WTC11 (cell line): ENCODE measurements around the gene PHC3. TPM values are rescaled to one million over a fixed set of nuclear protein-coding genes. Genes with fewer than 3 reads are reported as not detected.

Experiments used
- ATAC-seq: fragments of 200-7000 bp; cut with Tn5 transposase; 2 replicates; pipeline ENCODE4 v1.10.0; 2021; ENCODE audit warnings: mild to moderate bottlenecking, moderate library complexity
- CTCF ChIA-PET: fragments of 300-600 bp; sonication (Branson Sonifier 250); formaldehyde crosslinking; loops from one replicate; lab custom pipeline; 2021; ENCODE audit warnings: antibody characterized with exemption; lab: Charles Lee
- POLR2A ChIA-PET: fragments of 350-600 bp; sonication (Branson Sonifier 250); formaldehyde crosslinking; loops from one replicate; lab custom pipeline; 2021; ENCODE audit warnings: antibody characterized with exemption; lab: Charles Lee
- DNase-seq: peaks from one replicate; pipeline ENCODE4 v3.0.0; 2021; ENCODE audit warnings: low spot score
- H3K27ac Mint-ChIP-seq: 2 replicates; pipeline ENCODE4 v1.8.0; 2021; ENCODE audit warnings: mixed read lengths
- H3K27me3 Mint-ChIP-seq: 2 replicates; pipeline ENCODE4 v1.8.0; 2021; ENCODE audit warnings: low read depth, mild to moderate bottlenecking, moderate library complexity, mixed read lengths
- H3K36me3 Mint-ChIP-seq: 2 replicates; pipeline ENCODE4 v1.8.0; 2021; ENCODE audit warnings: mixed read lengths
- H3K4me1 Mint-ChIP-seq: 2 replicates; pipeline ENCODE4 v1.8.0; 2022; ENCODE audit warnings: mixed read lengths
- H3K4me3 Mint-ChIP-seq: 2 replicates; pipeline ENCODE4 v1.8.0; 2021; ENCODE audit warnings: mild to moderate bottlenecking, moderate library complexity, mixed read lengths
- H3K9me3 Mint-ChIP-seq: 2 replicates; pipeline ENCODE4 v1.8.0; 2021; ENCODE audit warnings: mixed read lengths
- CREB1 ChIP-seq: sonication (generic); formaldehyde crosslinking; IDR thresholded peaks from 2 replicates; pipeline ENCODE4 v1.8.0; 2023; ENCODE audit warnings: mild to moderate bottlenecking, missing genetic modification reagents
- FOXJ3 ChIP-seq: sonication (generic); formaldehyde crosslinking; IDR thresholded peaks from 2 replicates; pipeline ENCODE4 v1.9.0; 2021; ENCODE audit warnings: missing genetic modification reagents, mild to moderate bottlenecking, borderline replicate concordance
- FOXK1 ChIP-seq: sonication (generic); formaldehyde crosslinking; IDR thresholded peaks from 2 replicates; pipeline ENCODE4 v1.8.0; 2022; ENCODE audit warnings: mild to moderate bottlenecking, moderate library complexity, missing genetic modification reagents
- FOXP1 ChIP-seq: sonication (generic); formaldehyde crosslinking; IDR thresholded peaks from 2 replicates; pipeline ENCODE4 v1.8.0; 2022; ENCODE audit warnings: missing genetic modification reagents, mild to moderate bottlenecking, moderate library complexity, borderline replicate concordance
- IRF2 ChIP-seq: sonication (generic); formaldehyde crosslinking; IDR thresholded peaks from 2 replicates; pipeline ENCODE4 v1.8.0; 2022; ENCODE audit warnings: low read depth, missing genetic modification reagents, borderline replicate concordance
- KAT7 ChIP-seq: sonication (generic); formaldehyde crosslinking; IDR thresholded peaks from 2 replicates; pipeline ENCODE4 v1.8.1; 2023; ENCODE audit warnings: missing genetic modification reagents, mild to moderate bottlenecking, borderline replicate concordance
- NFYB ChIP-seq: sonication (generic); formaldehyde crosslinking; conservative IDR thresholded peaks from 2 replicates; pipeline ENCODE4 v1.8.0; 2022; ENCODE audit warnings: low read depth, missing genetic modification reagents
- NR3C1 ChIP-seq: sonication (generic); formaldehyde crosslinking; conservative IDR thresholded peaks from 2 replicates; pipeline ENCODE4 v1.8.1; 2023; ENCODE audit warnings: low read depth, mild to moderate bottlenecking, missing genetic modification reagents
- PRRX2 ChIP-seq: fragments of 250-450 bp; sonication (Bioruptor Pico); IDR thresholded peaks from 2 replicates; pipeline ENCODE4 v1.8.0; 2021; ENCODE audit warnings: mild to moderate bottlenecking
- RELA ChIP-seq: sonication (generic); formaldehyde crosslinking; IDR thresholded peaks from 2 replicates; pipeline ENCODE4 v1.8.1; 2022; ENCODE audit warnings: missing genetic modification reagents, mild to moderate bottlenecking, borderline replicate concordance
- SMAD4 ChIP-seq: sonication (generic); formaldehyde crosslinking; IDR thresholded peaks from 2 replicates; pipeline ENCODE4 v1.8.0; 2022; ENCODE audit warnings: mild to moderate bottlenecking, missing genetic modification reagents
- SOX15 ChIP-seq: fragments of 250-450 bp; sonication (Bioruptor Pico); IDR thresholded peaks from 2 replicates; pipeline ENCODE4 v1.9.0; 2021; ENCODE audit warnings: mild to moderate bottlenecking
- TCF7 ChIP-seq: sonication (generic); formaldehyde crosslinking; IDR thresholded peaks from 2 replicates; pipeline ENCODE4 v1.8.0; 2022; ENCODE audit warnings: mild to moderate bottlenecking, low read depth, missing genetic modification reagents, moderate library complexity
- TEAD4 ChIP-seq: sonication (generic); formaldehyde crosslinking; IDR thresholded peaks from 2 replicates; pipeline ENCODE4 v1.8.0; 2022; ENCODE audit warnings: mild to moderate bottlenecking, missing genetic modification reagents
- ZNF121 ChIP-seq: sonication (generic); formaldehyde crosslinking; IDR thresholded peaks from 2 replicates; pipeline ENCODE4 v1.8.0; 2023; ENCODE audit warnings: missing genetic modification reagents
- ZNF219 ChIP-seq: sonication (generic); formaldehyde crosslinking; IDR thresholded peaks from 2 replicates; pipeline ENCODE4 v1.8.0; 2023; ENCODE audit warnings: missing genetic modification reagents, mild to moderate bottlenecking, borderline replicate concordance
- ZNF317 ChIP-seq: sonication (generic); formaldehyde crosslinking; IDR thresholded peaks from 2 replicates; pipeline ENCODE4 v1.8.1; 2023; ENCODE audit warnings: low read depth, mild to moderate bottlenecking, moderate library complexity, missing genetic modification reagents, borderline replicate concordance
- total RNA-seq: library from RNA; stranded (reverse); gene quantifications from 3 replicates; pipeline ENCODE4 v1.2.3, GENCODE V29; 2021
- TF ChIP-seq, protein P1 (sequence below): sonication (generic); formaldehyde crosslinking; IDR thresholded peaks from 2 replicates; pipeline ENCODE4 v1.8.0; 2022; ENCODE audit warnings: mild to moderate bottlenecking, missing genetic modification reagents
- TF ChIP-seq, protein P2 (sequence below): sonication (generic); formaldehyde crosslinking; IDR thresholded peaks from 2 replicates; pipeline ENCODE4 v1.8.1; 2023; ENCODE audit warnings: mild to moderate bottlenecking, missing genetic modification reagents, borderline replicate concordance
- TF ChIP-seq, protein P3 (sequence below): sonication (generic); formaldehyde crosslinking; IDR thresholded peaks from 2 replicates; pipeline ENCODE4 v1.8.1; 2022; ENCODE audit warnings: mild to moderate bottlenecking, moderate library complexity, missing genetic modification reagents
- TF ChIP-seq, protein P4 (sequence below): sonication (generic); formaldehyde crosslinking; IDR thresholded peaks from 2 replicates; pipeline ENCODE4 v1.8.1; 2023; ENCODE audit warnings: mild to moderate bottlenecking, missing genetic modification reagents, moderate library complexity
- TF ChIP-seq, protein P5 (sequence below): fragments of 250-450 bp; sonication (Bioruptor Pico); IDR thresholded peaks from 2 replicates; pipeline ENCODE4 v2.1.2; 2022; ENCODE audit warnings: mild to moderate bottlenecking, moderate library complexity
- TF ChIP-seq, protein P6 (sequence below): sonication (generic); formaldehyde crosslinking; IDR thresholded peaks from 2 replicates; pipeline ENCODE4 v1.8.0; 2022; ENCODE audit warnings: mild to moderate bottlenecking, missing genetic modification reagents

Gene PHC3
- total RNA-seq, 1 experiment from 2014 or later: 27.8 TPM

DNA sequence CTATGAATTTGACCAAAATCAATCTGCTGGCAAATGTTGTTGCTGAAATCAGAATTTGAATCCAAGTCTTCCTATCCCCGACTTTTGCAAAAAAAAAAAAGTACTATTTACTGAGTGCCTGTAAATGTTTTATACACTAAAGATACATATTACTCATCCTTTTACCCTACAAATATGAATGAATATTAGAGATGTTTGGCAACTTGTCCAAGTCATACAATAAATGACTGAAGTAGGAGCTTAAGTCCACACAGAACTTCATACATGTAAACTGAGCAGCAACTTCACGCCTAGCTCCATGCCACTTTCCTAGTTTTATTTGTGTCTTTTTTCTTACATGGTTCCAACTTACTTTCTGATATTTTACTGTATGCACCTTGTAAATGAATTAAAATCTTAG is 39.2 kb downstream of the PHC3 start (continued):
- TF ChIP-seq IRF2: no peak
- TF ChIP-seq SMAD4 (CRISPR knock-in tag): no peak

DNA sequence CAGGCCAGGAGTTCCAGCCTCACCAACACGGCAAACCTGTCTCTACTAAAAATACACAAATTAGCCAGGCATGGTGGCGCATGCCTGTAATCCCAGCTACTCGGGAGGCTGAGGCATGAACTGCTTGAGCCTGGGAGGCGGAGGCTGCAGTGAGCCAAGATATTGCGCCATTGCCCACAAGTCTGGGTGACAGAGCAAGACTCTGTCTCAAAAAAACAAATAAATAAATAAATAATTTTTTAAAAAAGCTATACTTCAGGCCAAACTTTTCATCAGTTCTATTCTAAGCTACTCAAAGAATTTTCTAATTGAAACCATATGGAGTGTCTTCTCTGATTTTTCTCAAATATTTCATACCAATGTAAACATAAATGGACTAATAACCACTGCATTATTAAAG is 43.5 kb downstream of the PHC3 start:
- no peak for TF ChIP-seq KAT7 (CRISPR knock-in tag)
- TF ChIP-seq, protein P1, sequence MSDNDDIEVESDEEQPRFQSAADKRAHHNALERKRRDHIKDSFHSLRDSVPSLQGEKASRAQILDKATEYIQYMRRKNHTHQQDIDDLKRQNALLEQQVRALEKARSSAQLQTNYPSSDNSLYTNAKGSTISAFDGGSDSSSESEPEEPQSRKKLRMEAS: no peak
- TF ChIP-seq CREB1 (CRISPR knock-in tag): no peak
- TF ChIP-seq PRRX2 (CRISPR knock-in tag): no peak
- no peak for TF ChIP-seq FOXJ3 (CRISPR knock-in tag)
- no peak for TF ChIP-seq TEAD4 (CRISPR knock-in tag)
- TF ChIP-seq NFYB (CRISPR knock-in tag): no peak
- no peak for TF ChIP-seq ZNF121 (CRISPR knock-in tag)
- TF ChIP-seq, all 79 proteins: peak for 0
- Mint-ChIP-seq H3K27me3 (no peaks in the 10 kb centered on the region), H3K4me3 (no peak overlapping the region), H3K36me3 (peaks cover 28% of the 10 kb centered on the region), H3K9me3 (no peaks in the 10 kb centered on the region), H3K4me1 (no peaks in the 10 kb centered on the region), H3K27ac (no peak overlapping the region)
- ChIA-PET CTCF (no interaction called here), POLR2A (no interaction called here)
- no peak for ATAC-seq
- DNase-seq: no peak

DNA sequence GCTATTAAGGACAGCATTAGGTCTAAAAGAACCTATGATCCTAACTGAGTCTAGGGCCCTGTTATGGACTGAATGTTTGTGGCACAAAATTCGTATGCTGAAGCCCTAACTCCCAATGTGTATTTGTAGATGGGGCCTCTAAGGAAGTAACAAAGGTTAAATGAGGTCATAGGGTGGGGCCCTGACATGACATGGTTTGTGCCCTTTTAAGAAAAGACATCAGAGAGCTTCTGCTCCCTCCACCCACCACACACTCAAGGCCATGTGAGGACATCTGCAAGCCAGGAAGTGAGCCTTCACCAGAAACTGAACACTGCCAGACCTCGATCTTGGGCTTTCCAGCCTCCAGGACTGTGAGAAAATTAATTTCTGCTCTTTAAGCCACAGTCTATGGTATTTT is 49.2 kb downstream of the PHC3 start:
- H3K9me3 Mint-ChIP-seq: no peaks in the 10 kb centered on the region
- H3K27ac Mint-ChIP-seq: no peak overlapping the region
- DNase-seq (no peak), ATAC-seq (no peak)
- ChIA-PET CTCF (no interaction called here), POLR2A (no interaction called here)
- H3K4me3 Mint-ChIP-seq: no peak overlapping the region
- no peaks in the 10 kb centered on the region for H3K27me3 Mint-ChIP-seq
- peaks cover 50% of the 10 kb centered on the region for H3K36me3 Mint-ChIP-seq
- no peaks in the 10 kb centered on the region for H3K4me1 Mint-ChIP-seq
- TF ChIP-seq, protein P2, sequence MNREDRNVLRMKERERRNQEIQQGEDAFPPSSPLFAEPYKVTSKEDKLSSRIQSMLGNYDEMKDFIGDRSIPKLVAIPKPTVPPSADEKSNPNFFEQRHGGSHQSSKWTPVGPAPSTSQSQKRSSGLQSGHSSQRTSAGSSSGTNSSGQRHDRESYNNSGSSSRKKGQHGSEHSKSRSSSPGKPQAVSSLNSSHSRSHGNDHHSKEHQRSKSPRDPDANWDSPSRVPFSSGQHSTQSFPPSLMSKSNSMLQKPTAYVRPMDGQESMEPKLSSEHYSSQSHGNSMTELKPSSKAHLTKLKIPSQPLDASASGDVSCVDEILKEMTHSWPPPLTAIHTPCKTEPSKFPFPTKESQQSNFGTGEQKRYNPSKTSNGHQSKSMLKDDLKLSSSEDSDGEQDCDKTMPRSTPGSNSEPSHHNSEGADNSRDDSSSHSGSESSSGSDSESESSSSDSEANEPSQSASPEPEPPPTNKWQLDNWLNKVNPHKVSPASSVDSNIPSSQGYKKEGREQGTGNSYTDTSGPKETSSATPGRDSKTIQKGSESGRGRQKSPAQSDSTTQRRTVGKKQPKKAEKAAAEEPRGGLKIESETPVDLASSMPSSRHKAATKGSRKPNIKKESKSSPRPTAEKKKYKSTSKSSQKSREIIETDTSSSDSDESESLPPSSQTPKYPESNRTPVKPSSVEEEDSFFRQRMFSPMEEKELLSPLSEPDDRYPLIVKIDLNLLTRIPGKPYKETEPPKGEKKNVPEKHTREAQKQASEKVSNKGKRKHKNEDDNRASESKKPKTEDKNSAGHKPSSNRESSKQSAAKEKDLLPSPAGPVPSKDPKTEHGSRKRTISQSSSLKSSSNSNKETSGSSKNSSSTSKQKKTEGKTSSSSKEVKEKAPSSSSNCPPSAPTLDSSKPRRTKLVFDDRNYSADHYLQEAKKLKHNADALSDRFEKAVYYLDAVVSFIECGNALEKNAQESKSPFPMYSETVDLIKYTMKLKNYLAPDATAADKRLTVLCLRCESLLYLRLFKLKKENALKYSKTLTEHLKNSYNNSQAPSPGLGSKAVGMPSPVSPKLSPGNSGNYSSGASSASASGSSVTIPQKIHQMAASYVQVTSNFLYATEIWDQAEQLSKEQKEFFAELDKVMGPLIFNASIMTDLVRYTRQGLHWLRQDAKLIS (CRISPR knock-in tag): no peak

DNA sequence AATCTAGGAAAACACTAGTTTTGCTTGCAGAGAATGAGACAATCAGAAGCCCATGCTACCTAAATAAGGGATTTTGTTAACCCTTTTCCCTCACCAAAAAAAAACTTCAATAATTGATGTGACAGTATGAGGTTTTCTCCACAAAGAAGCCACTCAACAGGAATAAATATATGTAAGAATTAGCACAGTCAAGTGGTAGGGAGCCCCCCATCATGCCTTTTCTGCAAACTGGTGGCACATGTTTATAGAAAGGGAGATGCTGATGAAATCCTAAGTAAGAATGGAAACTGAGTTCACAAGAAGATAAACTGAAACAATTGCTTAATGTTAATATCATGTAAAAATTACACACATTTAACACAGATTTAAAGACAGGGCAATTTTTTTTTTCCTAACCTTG is 51.0 kb downstream of the PHC3 start:
- no peaks in the 10 kb centered on the region for H3K27me3 Mint-ChIP-seq
- H3K27ac Mint-ChIP-seq: no peak overlapping the region
- no peaks in the 10 kb centered on the region for H3K4me1 Mint-ChIP-seq
- no peak for TF ChIP-seq RELA (CRISPR knock-in tag)
- TF ChIP-seq FOXJ3 (CRISPR knock-in tag): no peak
- no peak for TF ChIP-seq KAT7 (CRISPR knock-in tag)
- no peak for TF ChIP-seq ZNF219
- TF ChIP-seq NR3C1: no peak
- TF ChIP-seq, protein P3, sequence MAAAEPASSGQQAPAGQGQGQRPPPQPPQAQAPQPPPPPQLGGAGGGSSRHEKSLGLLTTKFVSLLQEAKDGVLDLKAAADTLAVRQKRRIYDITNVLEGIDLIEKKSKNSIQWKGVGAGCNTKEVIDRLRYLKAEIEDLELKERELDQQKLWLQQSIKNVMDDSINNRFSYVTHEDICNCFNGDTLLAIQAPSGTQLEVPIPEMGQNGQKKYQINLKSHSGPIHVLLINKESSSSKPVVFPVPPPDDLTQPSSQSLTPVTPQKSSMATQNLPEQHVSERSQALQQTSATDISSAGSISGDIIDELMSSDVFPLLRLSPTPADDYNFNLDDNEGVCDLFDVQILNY (CRISPR knock-in tag): no peak
- TF ChIP-seq ZNF317 (CRISPR knock-in tag): no peak
- TF ChIP-seq, protein P4, sequence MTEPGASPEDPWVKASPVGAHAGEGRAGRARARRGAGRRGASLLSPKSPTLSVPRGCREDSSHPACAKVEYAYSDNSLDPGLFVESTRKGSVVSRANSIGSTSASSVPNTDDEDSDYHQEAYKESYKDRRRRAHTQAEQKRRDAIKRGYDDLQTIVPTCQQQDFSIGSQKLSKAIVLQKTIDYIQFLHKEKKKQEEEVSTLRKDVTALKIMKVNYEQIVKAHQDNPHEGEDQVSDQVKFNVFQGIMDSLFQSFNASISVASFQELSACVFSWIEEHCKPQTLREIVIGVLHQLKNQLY (CRISPR knock-in tag): no peak
- no peak for TF ChIP-seq TCF7 (CRISPR knock-in tag)
- TF ChIP-seq, protein P5, sequence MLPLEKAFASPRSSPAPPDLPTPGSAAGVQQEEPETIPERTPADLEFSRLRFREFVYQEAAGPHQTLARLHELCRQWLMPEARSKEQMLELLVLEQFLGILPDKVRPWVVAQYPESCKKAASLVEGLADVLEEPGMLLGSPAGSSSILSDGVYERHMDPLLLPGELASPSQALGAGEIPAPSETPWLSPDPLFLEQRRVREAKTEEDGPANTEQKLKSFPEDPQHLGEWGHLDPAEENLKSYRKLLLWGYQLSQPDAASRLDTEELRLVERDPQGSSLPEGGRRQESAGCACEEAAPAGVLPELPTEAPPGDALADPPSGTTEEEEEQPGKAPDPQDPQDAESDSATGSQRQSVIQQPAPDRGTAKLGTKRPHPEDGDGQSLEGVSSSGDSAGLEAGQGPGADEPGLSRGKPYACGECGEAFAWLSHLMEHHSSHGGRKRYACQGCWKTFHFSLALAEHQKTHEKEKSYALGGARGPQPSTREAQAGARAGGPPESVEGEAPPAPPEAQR: no peak
- TF ChIP-seq FOXP1: no peak
- no peak for TF ChIP-seq FOXK1
- TF ChIP-seq TEAD4 (CRISPR knock-in tag): no peak
- no peak for TF ChIP-seq SOX15 (CRISPR knock-in tag)
- TF ChIP-seq, protein P6, sequence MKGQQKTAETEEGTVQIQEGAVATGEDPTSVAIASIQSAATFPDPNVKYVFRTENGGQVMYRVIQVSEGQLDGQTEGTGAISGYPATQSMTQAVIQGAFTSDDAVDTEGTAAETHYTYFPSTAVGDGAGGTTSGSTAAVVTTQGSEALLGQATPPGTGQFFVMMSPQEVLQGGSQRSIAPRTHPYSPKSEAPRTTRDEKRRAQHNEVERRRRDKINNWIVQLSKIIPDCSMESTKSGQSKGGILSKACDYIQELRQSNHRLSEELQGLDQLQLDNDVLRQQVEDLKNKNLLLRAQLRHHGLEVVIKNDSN (CRISPR knock-in tag): no peak
- no peak for TF ChIP-seq CREB1 (CRISPR knock-in tag)
- H3K36me3 Mint-ChIP-seq: peaks cover 41% of the 10 kb centered on the region
- CTCF ChIA-PET: no interaction called here
- DNase-seq: no peak
- POLR2A ChIA-PET: no interaction called here
- no peaks in the 10 kb centered on the region for H3K9me3 Mint-ChIP-seq
- no peak overlapping the region for H3K4me3 Mint-ChIP-seq
- ATAC-seq: no peak
